H9 (cell line): ENCODE results near the gene DOCK7. TPM values are rescaled to one million over a fixed set of nuclear protein-coding genes. Genes with fewer than 3 reads are reported as not detected.

Experiments used
- DNase-seq: peaks from one replicate; pipeline ENCODE4 v3.0.0-alpha.2; 2017
- H2AFZ ChIP-seq: one replicate; pipeline ENCODE4 v1.6.1; 2013; ENCODE audit warnings: mild to moderate bottlenecking, low read length, control low read depth, moderate library complexity
- H2AK5ac ChIP-seq: 2 replicates; pipeline ENCODE4 v1.6.1; 2013; ENCODE audit warnings: low read length, control low read depth, mixed read lengths; ENCODE audit not compliant: insufficient read length
- H2BK120ac ChIP-seq: one replicate; pipeline ENCODE4 v1.6.1; 2013; ENCODE audit warnings: low read depth, mild to moderate bottlenecking, low read length, control low read depth, inconsistent platforms; ENCODE audit not compliant: poor library complexity, severe bottlenecking
- H2BK12ac ChIP-seq: 2 replicates; pipeline ENCODE4 v1.6.1; 2013; ENCODE audit warnings: low read length, control low read depth, mixed read lengths, low read depth; ENCODE audit not compliant: insufficient read length
- H2BK15ac ChIP-seq: 2 replicates; pipeline ENCODE4 v1.6.1; 2013; ENCODE audit warnings: low read depth, low read length, control low read depth
- H2BK20ac ChIP-seq: one replicate; pipeline ENCODE4 v1.6.1; 2013; ENCODE audit warnings: low read depth, mild to moderate bottlenecking, low read length, control low read depth, inconsistent platforms; ENCODE audit not compliant: poor library complexity, severe bottlenecking
- H2BK5ac ChIP-seq: 2 replicates; pipeline ENCODE4 v1.6.1; 2013; ENCODE audit warnings: low read length, control low read depth, mixed read lengths; ENCODE audit not compliant: insufficient read length
- H3K14ac ChIP-seq: 2 replicates; pipeline ENCODE4 v1.6.1; 2013; ENCODE audit warnings: low read length, control low read depth; ENCODE audit not compliant: insufficient read depth
- H3K18ac ChIP-seq: 2 replicates; pipeline ENCODE4 v1.6.1; 2013; ENCODE audit warnings: low read depth, mild to moderate bottlenecking, mixed read lengths, low read length, control low read depth; ENCODE audit not compliant: insufficient read length
- H3K23ac ChIP-seq: 2 replicates; pipeline ENCODE4 v1.6.1; 2013; ENCODE audit warnings: low read length, control low read depth, mixed read lengths, low read depth; ENCODE audit not compliant: insufficient read length
- H3K23me2 ChIP-seq: 2 replicates; pipeline ENCODE4 v1.6.1; 2013; ENCODE audit warnings: low read depth, mild to moderate bottlenecking, mixed read lengths, low read length, control low read depth; ENCODE audit not compliant: insufficient read length, poor library complexity, severe bottlenecking
- H3K27ac ChIP-seq: 2 replicates; pipeline ENCODE4 v1.5.1; 2013; ENCODE audit warnings: low read length, control low read depth, mixed read lengths, low read depth; ENCODE audit not compliant: insufficient read length
- H3K27me3 ChIP-seq: 2 replicates; pipeline ENCODE4 v1.6.1; 2013; ENCODE audit warnings: low read length, control low read depth, inconsistent platforms; ENCODE audit not compliant: insufficient read depth
- H3K4ac ChIP-seq: 2 replicates; pipeline ENCODE4 v1.6.1; 2013; ENCODE audit warnings: low read depth, mild to moderate bottlenecking, control low read depth, inconsistent platforms, low read length, moderate library complexity
- H3K4me1 ChIP-seq: 2 replicates; pipeline ENCODE4 v1.6.1; 2013; ENCODE audit warnings: low read length, control low read depth, inconsistent platforms; ENCODE audit not compliant: insufficient read depth
- H3K4me2 ChIP-seq: 2 replicates; pipeline ENCODE4 v1.6.1; 2013; ENCODE audit warnings: low read length, control low read depth, mixed read lengths; ENCODE audit not compliant: insufficient read length, insufficient read depth
- H3K56ac ChIP-seq: 2 replicates; pipeline ENCODE4 v1.6.1; 2013; ENCODE audit warnings: low read depth, mild to moderate bottlenecking, mixed read lengths, low read length, control low read depth; ENCODE audit not compliant: insufficient read length
- H3K79me1 ChIP-seq: 2 replicates; pipeline ENCODE4 v1.6.1; 2013; ENCODE audit warnings: low read depth, mild to moderate bottlenecking, moderate library complexity, low read length, control low read depth, inconsistent platforms; ENCODE audit not compliant: insufficient read depth, poor library complexity, severe bottlenecking
- H3K79me2 ChIP-seq: 2 replicates; pipeline ENCODE4 v1.6.1; 2013; ENCODE audit warnings: low read length, control low read depth, inconsistent platforms; ENCODE audit not compliant: insufficient read depth
- H3K9ac ChIP-seq: 2 replicates; pipeline ENCODE4 v1.6.1; 2013; ENCODE audit warnings: low read length, control low read depth, mixed read lengths; ENCODE audit not compliant: insufficient read length; ENCODE audit errors: extremely low read depth
- H3K9me3 ChIP-seq: one replicate; pipeline ENCODE4 v1.6.1; 2013; ENCODE audit warnings: low read depth, low read length, inconsistent platforms; ENCODE audit not compliant: control insufficient read depth
- H3T11ph ChIP-seq: one replicate; pipeline ENCODE4 v1.6.1; 2013; ENCODE audit warnings: mild to moderate bottlenecking, low read length, control low read depth, inconsistent platforms
- H4K20me1 ChIP-seq: one replicate; pipeline ENCODE4 v1.6.1; 2013; ENCODE audit not compliant: control insufficient read depth, insufficient read length, insufficient read depth
- H4K5ac ChIP-seq: 2 replicates; pipeline ENCODE4 v1.6.1; 2013; ENCODE audit warnings: low read depth, mild to moderate bottlenecking, mixed read lengths, low read length, control low read depth; ENCODE audit not compliant: insufficient read length
- H4K8ac ChIP-seq: replicated peaks from 2 replicates; pipeline ENCODE4 v1.6.1; 2013; ENCODE audit warnings: low read length, control low read depth, mixed read lengths, low read depth; ENCODE audit not compliant: insufficient read length
- H4K91ac ChIP-seq: 2 replicates; pipeline ENCODE4 v1.6.1; 2013; ENCODE audit warnings: low read depth, mild to moderate bottlenecking, moderate library complexity, mixed read lengths, low read length, control low read depth; ENCODE audit not compliant: insufficient read length
- H3K27ac Mint-ChIP-seq, 3 experiments: 2 replicates in 2 of 3; 3 replicates in 1 of 3; pipeline ENCODE4 v1.8.0; 2020 to 2021; ENCODE audit warnings: mixed read lengths in 3 of 3, mild to moderate bottlenecking in 1 of 3, moderate library complexity in 1 of 3
- H3K27me3 Mint-ChIP-seq: 2 replicates; pipeline ENCODE4 v1.8.0; 2021; ENCODE audit warnings: low read depth, mild to moderate bottlenecking, moderate library complexity, mixed read lengths
- H3K36me3 Mint-ChIP-seq, 3 experiments: 2 replicates in 2 of 3; 3 replicates in 1 of 3; pipeline ENCODE4 v1.8.0; 2020 to 2021; ENCODE audit warnings: low read depth in 3 of 3, mixed read lengths in 3 of 3; ENCODE audit not compliant: insufficient read depth in 1 of 3
- H3K4me1 Mint-ChIP-seq, 2 experiments: 2 replicates each; pipeline ENCODE4 v1.8.0; 2020; ENCODE audit warnings: mixed read lengths in 2 of 2
- H3K4me3 Mint-ChIP-seq, 2 experiments: 2 replicates in 1 of 2; 3 replicates in 1 of 2; pipeline ENCODE4 v1.8.0; 2020 to 2021; ENCODE audit warnings: mild to moderate bottlenecking in 2 of 2, mixed read lengths in 2 of 2, moderate library complexity in 1 of 2
- H3K9me3 Mint-ChIP-seq, 2 experiments: 2 replicates in 1 of 2; 3 replicates in 1 of 2; pipeline ENCODE4 v1.8.0; 2020; ENCODE audit warnings: mild to moderate bottlenecking in 2 of 2, mixed read lengths in 2 of 2, moderate library complexity in 1 of 2
- CTCF ChIP-seq: fragments of 200-600 bp; sonication (generic); conservative IDR thresholded peaks from 3 replicates; pipeline ENCODE4 v1.8.0; 2021; ENCODE audit warnings: antibody characterized with exemption, mild to moderate bottlenecking
- total RNA-seq: library from RNA; stranded (reverse); gene quantifications from 2 replicates; pipeline ENCODE4 v1.2.1, GENCODE V29; 2021

Gene DOCK7
- total RNA-seq, 1 experiment from 2014 or later, result 36.8 TPM

- Histone ChIP-seq H2BK20ac (no peak overlapping the region), H3K56ac (no peak overlapping the region), H3K27me3 (no peaks in the 10 kb centered on the region), H2BK15ac (no peak overlapping the region), H3K9ac (no peak overlapping the region), H3K4ac (no peak overlapping the region), H2BK12ac (no peak overlapping the region), H3K4me2 (no peak overlapping the region), H4K8ac (no peak overlapping the region), H3K79me2 (no peaks in the 10 kb centered on the region), H2AFZ (no peak overlapping the region), H3T11ph (no peak overlapping the region), H3K23me2 (no peaks in the 10 kb centered on the region), H3K79me1 (no peaks in the 10 kb centered on the region), H4K5ac (no peak overlapping the region), H3K27ac (no peak overlapping the region), H2BK120ac (no peak overlapping the region), H3K18ac (no peak overlapping the region), H3K4me1 (no peaks in the 10 kb centered on the region; the same call in 1 of the 2 replicates), H3K23ac (no peak overlapping the region), H4K91ac (no peak overlapping the region), H3K14ac (no peak overlapping the region), H3K9me3 (no peaks in the 10 kb centered on the region), H2AK5ac (no peak overlapping the region), H2BK5ac (no peak overlapping the region), H4K20me1 (no peaks in the 10 kb centered on the region)
- no peak for DNase-seq
- no peaks in the 10 kb centered on the region for H3K27me3 Mint-ChIP-seq
- no peak overlapping the region for H3K27ac Mint-ChIP-seq
- TF ChIP-seq CTCF, result no peak
- no peak overlapping the region for H3K4me3 Mint-ChIP-seq
- peaks cover 22 to 23% of the 10 kb centered on the region in 2 experiments for H3K4me1 Mint-ChIP-seq
- H3K36me3 Mint-ChIP-seq, result no peaks in the 10 kb centered on the region
- no peaks in the 10 kb centered on the region for H3K9me3 Mint-ChIP-seq
These were observed 34.6 kb upstream of the DOCK7 start for GRCh38 chr1:62722796-62723195.
